Measurements from ENCODE around the gene TMEM196.
A peak's percentile ranks its signal among the peaks of the same experiment; 100 is the strongest.
"Not testable (repeated sequence)": the region's sequence is repeated elsewhere in the genome, so short reads cannot be mapped to it uniquely, and the experiment has no call there.

The TMEM196 gene

GRCh38 chr7:19692111-19692828 is 81.1 kb downstream of the TMEM196 start:
- no peak for TF ChIP-seq POLR2A (IDR thresholded peaks at IDR 0.05; ENCODE audit: low read depth, low read length)
- FAIRE-seq (no peak), DNase-seq (ENCODE audit: insufficient read length, low spot score) (no peak)

- FAIRE-seq: no peak
- DNase-seq (ENCODE audit: insufficient read length, low spot score): no peak
- no peak for TF ChIP-seq POLR2A (IDR thresholded peaks at IDR 0.05; ENCODE audit: low read depth, low read length)
These were observed 82.7 kb downstream of the TMEM196 start for GRCh38 chr7:19690736-19691135.

GRCh38 chr7:19689130-19689529 is 84.3 kb downstream of the TMEM196 start:
- not testable (repeated sequence) for FAIRE-seq; DNase-seq (ENCODE audit: insufficient read length, low spot score)

GRCh38 chr7:19681596-19681995 is 91.8 kb downstream of the TMEM196 start:
- DNase-seq (ENCODE audit: insufficient read length, low spot score): no peak
- no peak for FAIRE-seq
- TF ChIP-seq POLR2A (IDR thresholded peaks at IDR 0.05; ENCODE audit: low read depth, low read length): no peak

GRCh38 chr7:19677180-19677579 is 96.2 kb downstream of the TMEM196 start:
- DNase-seq (ENCODE audit: insufficient read length, low spot score): no peak
- peak; percentile 20 for FAIRE-seq
- no peak for TF ChIP-seq POLR2A (IDR thresholded peaks at IDR 0.05; ENCODE audit: low read depth, low read length)

- FAIRE-seq (peak; percentile 81), DNase-seq (ENCODE audit: insufficient read length, low spot score) (no peak)
- no peak for TF ChIP-seq POLR2A (IDR thresholded peaks at IDR 0.05; ENCODE audit: low read depth, low read length)
These were observed 97.6 kb downstream of the TMEM196 start for GRCh38 chr7:19675816-19676215.

GRCh38 chr7:19674266-19674960 is 99.0 kb downstream of the TMEM196 start:
- no peak for DNase-seq (ENCODE audit: insufficient read length, low spot score)
- peak; percentile 61 for FAIRE-seq
- TF ChIP-seq POLR2A (IDR thresholded peaks at IDR 0.05; ENCODE audit: low read depth, low read length): no peak

GRCh38 chr7:19670806-19671205 is 102.6 kb downstream of the TMEM196 start:
- DNase-seq (ENCODE audit: insufficient read length, low spot score) (no peak), FAIRE-seq (peak; percentile 80)
- TF ChIP-seq POLR2A (IDR thresholded peaks at IDR 0.05; ENCODE audit: low read depth, low read length): no peak

Measured in H54 (cell line).